ENCODE data around the gene GSG1L.
"Not testable (repeated sequence)": the region's sequence is repeated elsewhere in the genome, so short reads cannot be mapped to it uniquely, and the experiment has no call there.

GSG1L gene

DNA sequence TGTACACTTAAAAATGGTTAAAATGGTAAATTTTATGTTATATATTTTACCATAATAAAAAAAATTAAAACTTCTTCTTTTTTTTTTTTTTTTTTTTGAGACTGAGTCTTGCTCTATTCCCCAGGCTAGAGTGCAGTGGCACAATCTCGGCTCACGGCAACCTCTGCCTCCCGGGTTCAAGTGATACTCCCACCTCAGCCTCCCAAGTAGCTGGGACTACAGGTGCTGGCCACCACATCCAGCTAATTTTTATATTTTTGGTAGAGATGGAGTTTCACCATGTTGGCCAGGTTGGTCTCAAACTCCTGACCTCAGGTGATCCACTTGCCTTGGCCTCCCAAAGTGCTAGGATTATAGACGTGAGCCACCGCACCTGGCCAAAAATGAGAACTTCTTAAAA, 121.4 kb downstream of the GSG1L start:
- not testable (repeated sequence) for DNase-seq

DNA sequence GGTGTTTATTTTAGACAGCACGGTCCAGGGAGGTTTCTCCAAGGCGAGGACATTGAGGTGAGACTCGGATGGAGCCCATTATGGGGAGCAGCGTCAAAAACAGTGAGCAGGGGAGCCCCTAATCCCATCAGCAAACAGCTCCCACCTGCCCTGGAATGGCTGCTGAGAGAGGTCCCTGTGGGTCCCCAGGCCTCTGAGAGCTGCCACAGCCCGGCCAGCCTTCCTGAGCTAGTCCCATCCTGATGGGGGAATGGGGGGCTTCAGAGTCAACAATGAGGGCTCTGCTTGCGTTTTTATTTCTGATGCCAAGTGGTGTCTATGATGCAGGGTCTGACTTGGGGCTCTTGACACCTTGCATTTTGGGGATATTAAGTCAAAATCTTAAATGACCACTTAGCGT, 128.4 kb downstream of the GSG1L start:
- no peak for DNase-seq

DNA sequence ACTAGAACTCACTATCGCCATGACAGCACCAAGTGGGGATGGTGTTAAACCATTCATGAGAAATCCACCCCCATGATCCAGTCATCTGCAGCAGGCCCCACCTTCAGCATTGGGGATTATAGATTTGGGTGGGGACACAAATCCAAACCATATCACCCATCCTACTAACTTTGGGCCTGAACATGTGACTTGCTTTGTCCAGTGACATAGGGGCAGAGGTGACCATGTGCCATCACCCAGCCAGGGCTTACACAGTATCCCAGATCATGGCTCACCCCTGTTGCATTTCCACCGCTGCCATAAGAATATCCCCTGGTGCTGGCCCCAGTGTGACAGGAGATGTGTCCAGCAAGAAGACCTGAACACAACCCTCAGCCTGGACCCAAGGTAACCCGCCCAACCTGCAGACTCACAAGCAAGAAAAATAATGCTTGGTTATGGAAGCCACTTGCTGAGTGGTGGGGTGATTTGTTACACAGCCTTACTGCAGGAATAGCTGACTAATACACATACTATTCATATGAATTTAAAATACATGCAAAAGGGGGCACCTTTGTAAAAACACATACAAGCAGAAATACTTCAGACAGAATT, 130.9 kb downstream of the GSG1L start:
- no peak for DNase-seq

DNA sequence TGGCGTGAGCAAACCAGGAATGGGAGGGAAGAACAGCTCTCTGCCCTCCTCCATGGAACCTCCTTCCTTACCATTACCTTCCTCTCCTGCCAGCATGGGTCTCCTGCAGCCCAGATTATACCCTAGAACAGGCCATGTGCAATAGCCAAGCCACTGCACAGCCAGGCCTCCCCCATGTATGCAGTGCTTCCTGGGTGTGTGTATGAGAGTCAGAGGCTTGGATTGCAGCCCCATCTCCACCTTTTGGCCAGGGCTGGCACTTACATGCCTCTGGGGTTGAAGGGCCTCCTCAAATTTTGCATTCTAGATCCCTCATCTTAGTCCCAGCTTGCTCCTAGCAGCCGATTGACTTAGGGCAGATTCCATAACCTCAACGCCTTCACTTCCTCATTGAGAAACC, 133.7 kb downstream of the GSG1L start:
- no peak for DNase-seq

DNA sequence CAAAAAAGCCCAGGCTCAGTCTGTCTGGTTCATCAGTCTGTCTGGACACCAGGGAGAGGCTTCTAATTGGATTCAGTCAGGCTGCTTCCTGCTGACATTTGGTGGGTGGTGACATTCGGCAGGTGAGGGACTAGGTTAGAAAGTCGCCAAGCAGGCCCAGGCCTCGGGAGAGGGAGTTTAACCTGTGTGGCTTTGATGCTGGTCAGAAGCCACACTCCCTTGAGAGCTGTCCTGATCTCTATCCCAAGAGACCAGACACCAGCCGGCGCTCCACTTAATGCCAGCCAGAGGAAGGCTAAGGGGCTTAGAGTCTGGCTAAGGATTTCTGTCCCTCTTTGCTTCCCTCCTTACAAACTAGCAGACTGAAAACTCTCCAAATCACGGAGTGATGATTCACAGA, 135.0 kb downstream of the GSG1L start:
- peak; percentile 91 to 93 for DNase-seq

DNA sequence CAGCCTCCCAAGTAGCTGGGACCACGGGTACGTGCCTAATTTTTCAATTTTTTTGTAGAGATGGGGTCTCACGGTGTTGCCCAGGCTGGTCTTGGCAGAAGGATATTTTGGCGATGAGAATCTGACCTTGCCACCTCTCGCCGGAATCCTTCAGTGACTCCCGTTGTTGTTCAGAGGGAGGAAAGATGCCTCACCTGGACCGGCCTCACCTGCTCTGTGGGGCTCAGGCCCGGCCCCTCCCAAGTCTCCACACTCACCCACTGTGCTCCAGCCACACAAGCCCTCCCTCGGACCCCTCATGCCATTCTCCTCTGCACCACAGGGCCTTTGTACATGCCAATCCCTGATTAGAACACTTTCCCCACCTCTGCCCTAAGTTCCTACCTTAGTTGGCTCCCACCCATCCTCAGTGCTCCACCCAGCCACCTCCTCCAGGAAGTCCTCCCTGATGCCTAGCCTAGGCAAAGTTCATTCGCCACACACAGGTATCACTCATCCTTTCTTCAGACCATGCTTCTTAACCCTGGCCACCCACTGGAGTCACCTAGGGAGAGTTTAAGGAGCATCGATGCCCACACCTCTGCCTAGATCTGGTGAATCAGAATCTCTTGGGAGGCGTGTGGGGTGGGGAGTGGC, 136.1 kb downstream of the GSG1L start:
- no peak for DNase-seq

DNA sequence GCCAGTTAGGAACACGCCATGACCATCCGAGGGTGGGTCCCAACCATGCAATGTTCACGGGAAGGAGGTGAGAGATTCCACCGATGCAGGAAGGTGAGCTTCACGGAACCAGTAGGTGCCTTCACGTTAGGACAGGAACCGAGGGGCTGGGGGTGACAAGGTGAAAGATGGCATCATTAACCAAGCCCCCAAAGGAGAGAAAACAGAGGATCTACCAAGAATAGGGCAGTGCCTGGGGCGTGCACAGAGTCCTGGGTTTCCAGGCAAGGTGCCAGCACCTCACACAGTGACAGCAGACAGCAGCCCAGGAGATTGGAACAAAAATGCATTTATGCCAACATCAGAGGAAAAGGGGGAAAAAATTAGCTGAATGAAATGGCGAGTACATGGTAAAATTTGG, 137.9 kb downstream of the GSG1L start:
- peak in 1 of 2 experiments; percentile 55 for DNase-seq

DNA sequence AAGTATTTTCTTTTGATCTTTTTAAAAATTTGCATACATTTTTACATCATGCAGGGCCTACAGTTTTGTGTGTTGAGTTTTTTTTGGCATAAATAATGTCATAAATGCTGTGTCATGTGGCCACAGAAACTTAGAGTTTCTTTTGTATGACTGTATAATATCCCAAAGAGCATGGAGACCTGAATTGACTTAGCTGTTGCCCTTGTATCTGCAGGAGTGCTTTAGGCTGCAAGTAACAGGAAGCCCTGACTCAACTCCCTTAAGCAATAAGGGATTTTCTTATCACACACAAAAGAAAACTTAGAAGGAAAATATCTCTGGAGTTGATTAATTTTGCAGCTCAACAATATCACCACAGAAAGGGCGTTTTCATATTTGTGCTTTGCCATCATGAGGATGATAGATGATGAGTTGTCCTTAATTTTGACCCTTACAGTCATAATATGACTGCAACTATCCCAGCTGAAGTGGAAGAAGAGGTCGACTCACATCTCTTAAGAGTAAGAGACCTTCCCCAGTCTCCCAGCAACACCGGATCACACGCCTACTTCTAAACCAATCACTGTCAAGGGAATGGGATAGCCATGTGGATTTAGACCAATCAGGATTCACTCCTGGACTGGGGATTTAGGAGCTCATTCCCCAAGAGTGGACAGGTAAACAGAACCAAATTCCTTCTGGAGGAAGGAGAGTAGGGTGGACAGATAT, 138.9 kb downstream of the GSG1L start:
- peak; percentile 75 to 84 for DNase-seq

DNA sequence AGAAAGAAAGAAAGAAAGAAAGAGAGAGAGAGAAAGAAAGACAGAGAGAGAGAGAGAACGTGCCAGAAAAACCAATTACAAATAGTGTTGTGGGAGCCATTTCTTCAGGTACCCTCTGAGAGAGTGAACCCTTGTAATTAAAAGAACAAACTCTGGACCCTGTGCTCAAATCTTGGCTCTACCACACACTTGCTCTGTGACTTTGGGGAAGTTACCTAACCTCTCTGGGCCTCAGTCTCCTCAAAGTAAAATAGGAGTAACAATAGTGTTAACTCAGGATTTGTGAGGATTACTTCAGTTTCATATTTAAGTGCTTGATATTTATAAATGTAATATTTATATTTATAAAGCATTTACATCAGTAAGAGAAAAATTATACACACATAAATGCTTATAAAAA, 139.8 kb downstream of the GSG1L start:
- no peak for DNase-seq

DNA sequence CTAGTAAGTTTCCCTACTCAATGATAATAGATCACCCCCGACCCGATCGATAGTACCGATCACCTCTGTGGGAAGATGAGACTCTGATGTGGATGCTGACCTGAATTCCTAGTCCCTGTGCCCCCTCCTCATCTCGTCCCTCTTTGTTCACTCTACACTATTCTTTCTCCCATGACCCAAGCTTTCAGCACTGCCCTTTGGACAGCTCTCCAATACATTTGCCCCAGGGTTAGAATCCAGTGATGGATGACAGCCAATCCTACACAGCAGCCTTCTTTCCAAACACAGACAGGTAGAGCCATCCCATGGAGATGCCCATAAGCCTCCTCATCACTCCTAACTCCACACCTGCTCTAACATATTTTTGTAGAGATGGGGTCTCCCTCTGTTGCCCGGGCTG, 141.1 kb downstream of the GSG1L start:
- DNase-seq: no peak

DNA sequence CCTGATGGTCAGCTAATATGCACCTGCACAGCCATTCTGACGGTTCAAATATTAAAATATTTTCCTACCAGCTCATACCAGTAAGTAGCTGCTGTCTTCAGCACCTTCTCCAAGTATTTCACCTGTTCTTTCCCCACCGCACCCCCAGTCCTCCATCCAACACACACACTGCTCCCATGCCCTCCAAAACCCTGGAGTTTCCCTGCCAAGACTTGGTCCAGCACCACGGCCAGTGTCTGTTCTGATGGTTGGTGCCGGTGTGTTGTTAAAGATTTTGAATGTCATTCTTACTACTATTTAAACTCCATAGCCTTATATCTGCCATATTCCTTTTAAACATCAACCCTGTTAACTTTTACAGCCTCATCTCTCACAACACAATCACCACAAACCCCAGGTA, 142.4 kb downstream of the GSG1L start:
- no peak for DNase-seq

DNA sequence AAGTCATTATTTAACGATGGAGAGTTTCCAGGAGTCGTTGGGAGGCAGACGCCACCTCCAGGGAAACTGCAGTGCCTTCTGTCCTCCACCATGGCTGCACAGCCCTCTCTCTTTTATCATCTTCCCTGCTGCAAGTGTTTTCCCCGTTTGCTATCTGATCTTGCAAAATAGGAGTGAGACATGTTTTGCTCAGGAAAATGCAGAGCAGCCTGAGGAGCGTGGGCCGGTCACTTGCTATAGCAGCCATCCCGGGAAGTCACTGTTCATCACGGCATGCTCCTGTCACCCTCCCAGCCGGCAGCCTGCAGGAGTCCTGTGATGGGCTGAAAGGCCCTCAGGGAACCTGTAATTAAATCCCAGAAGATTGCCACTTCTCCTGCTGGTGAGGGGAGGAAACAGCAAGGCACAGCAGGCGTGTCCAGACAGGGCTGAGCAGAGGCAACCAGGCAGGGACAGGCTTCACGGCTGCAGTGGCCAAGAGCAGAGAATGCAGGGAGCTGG, 143.1 kb downstream of the GSG1L start:
- DNase-seq: peak; percentile 95 to 97

DNA sequence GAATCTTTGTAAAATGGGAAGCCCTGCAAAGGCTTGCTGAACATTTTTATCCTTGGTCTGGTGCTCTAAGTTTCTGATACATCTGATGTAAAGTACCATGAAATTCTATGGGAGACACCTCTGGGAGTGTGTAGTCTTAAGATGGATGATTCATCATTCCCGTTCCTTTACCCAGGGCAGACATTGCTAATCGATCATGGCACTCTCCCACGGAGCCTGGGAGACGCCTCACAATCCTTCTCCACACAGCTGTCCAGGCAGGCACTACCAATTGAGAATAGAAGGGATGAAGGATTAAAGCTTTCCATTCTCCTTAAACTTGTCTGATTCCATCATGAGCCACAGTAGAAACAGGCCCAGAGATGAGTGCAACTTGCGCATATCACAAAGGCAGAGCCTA, 144.8 kb downstream of the GSG1L start:
- DNase-seq: no peak

DNA sequence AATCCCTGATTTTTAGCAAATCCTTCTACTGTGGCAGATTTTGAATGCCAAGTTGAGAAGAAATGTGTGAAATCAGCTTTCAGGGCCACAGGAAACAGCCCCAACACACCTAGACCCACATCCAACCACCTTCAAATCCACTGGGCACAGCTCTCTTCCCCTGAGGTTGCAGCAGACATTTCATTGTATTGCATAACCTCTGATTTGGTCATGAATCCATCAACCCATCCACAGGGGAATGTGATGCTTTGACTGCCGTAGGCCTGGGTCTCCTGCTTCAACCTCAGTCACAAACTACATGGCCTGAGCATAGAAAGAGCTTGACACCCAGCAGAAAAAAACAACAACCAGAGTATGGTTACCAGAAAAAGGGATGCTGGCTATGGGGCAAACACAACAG, 145.6 kb downstream of the GSG1L start:
- no peak for DNase-seq

DNA sequence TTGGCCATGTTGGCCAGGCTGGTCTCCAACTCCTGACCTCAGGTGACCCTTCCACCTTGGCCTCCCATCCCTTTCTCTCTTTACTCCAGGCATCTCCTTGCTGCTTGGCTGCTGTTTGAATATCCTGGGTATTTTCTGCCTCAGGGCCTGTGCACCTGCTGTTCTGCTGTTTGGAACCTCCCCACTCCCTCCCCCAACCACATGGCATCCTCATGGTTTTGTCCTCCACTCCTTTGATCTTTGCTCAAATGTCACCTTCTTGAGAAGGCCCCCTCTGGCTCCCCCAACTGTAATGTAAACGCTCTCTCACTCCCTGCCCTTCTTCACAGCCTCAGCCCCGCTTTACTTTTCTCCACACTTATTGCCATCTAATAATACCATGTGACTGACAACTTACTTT, 152.0 kb downstream of the GSG1L start:
- no peak for DNase-seq

DNA sequence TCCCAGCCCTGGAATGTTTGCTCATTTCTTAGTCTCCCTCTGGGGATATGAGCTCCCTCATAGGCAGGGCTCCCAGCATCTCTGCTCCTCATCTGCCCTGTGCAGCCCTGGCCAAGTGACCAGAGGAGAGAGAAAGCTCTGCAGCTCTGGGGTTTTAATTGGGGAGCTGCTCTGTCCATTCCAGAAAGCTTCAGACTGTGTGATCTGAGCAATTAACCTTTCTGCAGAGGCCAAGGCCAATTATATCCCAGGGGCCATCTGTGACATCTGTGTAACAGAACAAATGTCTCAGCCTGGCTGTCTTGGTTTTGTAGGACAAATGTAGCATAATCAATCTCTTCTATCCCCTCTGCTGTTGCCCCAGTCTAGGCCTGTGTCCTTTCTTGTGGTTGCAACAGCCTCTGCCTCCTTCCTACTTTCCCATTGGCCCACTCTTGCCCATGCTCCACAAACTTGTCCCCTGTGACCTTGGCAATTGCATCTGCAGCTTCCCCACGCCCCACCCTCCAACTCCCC, 156.0 kb downstream of the GSG1L start:
- no peak for DNase-seq

DNA sequence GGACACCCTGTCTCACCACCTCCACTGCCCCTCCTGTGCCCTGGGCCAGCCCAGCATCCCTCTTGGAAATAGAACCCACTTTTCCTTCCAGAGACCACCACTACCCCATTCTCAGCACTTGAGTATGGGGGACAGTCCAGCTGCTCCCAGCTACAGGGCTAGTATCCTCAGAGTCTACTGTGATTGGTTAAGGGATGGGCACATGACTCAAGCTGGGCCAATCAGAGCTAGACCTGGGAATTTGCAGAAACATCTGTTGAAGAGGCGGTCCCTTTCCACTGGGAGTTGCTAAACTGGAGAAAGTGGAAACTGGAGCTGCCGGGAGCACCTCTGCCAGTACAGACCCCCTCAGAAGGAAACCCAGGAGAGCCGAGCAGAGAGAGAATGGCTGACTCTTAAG, 156.6 kb downstream of the GSG1L start:
- no peak for DNase-seq

DNA sequence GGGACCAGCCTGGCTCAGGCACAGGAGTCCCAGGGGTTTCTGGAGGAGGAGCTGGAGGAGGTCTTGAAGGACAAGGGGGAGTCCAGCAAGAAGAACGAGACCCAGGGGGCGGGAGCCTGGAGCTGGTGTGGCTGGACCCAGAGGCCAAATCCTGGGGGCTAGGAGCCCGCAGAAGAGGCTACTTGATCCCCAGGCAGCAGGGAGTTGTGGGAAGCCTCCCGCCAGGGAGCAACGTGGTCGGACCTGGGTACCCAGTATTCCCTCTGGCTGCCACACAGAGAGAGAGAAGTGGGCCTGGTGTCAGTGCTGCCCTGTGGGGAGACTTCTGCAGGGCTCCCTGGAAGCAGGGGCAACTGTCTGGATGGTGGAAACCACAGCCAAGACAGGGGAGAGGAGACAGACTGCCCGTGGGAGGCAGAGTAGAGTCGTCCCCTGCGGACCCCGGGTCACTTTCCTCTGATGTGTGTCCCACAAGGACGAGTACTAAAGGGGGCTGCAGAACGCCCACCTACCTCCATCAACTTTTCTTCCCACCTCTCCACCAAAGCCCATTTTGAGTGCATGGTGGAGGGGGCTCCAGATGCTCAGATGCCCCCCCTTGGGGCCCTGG, 160.4 kb downstream of the GSG1L start:
- no peak for DNase-seq

DNA sequence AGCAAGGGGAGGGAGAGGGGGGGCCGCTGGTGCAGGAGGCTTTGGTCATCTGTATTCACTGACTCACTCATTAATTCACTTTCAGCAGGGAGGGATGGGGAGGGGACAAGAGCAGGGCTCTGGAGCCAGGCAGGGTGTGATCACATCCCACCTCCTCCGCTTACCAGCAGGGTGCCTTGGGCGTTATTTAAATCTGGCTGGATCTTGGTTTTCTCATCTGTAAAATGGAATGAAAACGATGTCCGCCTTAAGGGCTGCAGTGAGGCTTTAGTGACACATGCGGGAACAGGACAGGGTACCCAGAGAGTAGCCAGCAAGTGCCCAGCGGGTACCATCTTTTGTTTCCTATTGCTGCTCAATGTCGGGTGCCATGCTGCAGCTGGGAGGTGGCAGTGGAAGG, 161.0 kb downstream of the GSG1L start:
- no peak for DNase-seq

DNA sequence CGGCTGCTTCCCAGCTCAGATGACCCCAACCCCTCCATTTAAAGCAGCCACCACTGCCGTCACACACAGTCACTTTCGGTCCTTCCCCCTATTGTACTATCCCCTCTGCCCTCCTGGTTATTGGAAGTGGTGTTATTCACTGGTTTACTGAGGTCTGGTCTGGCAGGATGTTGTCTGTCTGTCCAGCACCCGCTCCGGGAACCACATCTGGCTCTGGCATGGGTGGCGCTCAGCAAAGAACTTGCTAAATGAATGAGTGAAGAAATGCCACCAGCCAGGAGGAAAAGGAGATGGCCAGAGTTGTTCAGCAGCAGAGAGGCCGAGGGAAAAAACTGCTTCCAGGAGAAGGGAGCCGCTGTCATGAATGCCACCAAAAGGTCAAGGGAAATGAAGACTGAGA, 161.6 kb downstream of the GSG1L start:
- DNase-seq: no peak

DNA sequence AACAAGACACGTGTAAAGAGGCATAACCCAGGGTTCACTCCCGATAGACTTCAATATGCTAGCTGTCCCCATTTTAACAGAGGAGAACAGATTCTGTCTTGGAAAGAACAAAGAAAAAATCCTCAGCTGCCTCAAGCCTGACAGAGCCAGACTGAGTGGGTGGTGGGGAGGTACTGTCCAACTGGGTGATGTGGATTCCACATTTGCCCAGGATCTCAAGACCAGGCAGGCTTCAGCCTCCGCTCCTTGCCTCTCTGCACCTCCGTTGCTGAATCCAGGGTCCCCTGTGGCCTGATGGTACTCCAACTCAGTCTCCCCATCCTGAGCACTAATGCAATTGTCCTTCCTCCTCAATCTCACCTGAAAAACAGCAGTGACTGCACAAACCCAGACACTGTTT, 163.8 kb downstream of the GSG1L start:
- DNase-seq: no peak

DNA sequence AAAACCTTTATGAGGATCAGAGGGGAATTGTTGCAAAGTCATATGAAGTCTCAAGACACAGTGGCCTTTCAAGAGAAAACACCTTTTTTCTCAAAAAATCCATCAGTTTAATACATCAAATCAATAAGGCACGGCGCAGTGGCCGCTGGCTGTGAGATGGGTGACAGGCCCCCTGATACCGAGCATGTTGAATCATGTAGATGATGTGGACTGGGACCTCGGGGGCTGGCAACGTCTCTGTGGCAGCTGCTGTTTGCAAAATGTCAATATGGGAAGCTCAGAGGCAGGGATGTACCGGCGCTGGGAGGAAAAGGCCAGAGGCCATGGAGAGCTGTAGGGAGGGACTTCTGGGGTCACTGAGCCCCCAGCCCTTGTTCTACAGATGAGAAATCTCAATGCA, 169.1 kb downstream of the GSG1L start:
- DNase-seq: no peak

DNA sequence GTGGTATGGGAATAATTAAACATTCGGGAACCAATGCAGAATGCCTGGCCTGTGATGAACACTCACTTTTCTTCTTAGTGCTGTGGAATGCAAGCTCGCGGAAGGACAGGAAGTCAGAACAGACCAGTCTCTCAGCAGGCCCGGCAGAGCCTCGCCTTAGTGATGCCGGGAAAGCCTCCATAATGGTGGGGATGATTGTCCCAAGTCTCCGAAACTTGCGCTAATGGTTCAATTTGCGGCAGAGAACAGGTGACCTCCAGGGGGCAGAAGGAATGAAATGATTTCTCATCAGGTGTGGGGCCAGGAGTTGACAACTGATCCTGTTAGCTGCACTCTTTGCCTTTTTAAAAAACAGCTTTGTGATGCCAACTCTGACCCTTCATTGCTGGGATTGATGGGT, 170.6 kb downstream of the GSG1L start:
- no peak for DNase-seq

DNA sequence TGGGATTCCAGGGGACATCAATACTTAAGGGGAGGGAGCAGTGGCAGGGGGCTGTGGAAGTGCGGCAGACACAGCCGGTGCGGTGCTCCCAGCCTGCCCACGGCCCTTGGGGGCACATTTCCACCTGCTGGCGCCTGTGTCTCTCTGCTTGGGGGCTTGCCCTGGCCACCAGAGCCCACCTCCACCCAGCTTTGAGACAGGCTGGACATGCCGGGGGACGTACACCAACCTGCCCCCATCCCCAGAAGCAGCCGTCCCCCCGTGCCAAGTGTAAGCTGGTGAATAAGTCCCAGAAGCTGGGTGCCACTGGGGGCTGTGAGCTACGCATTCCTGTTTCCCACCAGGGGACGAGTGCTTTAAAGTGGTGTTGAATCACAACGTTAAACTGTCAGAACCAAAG, 172.6 kb downstream of the GSG1L start:
- no peak for DNase-seq
